Adrenal gland (tissue), 12 donors: ENCODE data around the gene FYN. TPM values are rescaled to one million over a fixed set of nuclear protein-coding genes. Genes with fewer than 3 reads are reported as not detected.

ENCODE experiments used
- DNase-seq, 7 donors: peaks; one replicate each; pipeline ENCODE4 v3.0.0-alpha.2; 2019 to 2020
- H3K27ac ChIP-seq, 5 donors: fragments of 200-600 bp; sonication (generic) in 4 of 5; 1 replicate in 3 of 5; 2 replicates in 2 of 5; pipeline versions ENCODE4 v1.5.1 to v1.8.0; 2016 to 2020; ENCODE audit warnings: mild to moderate bottlenecking in 1 of 5
- H3K27me3 ChIP-seq: fragments of 200-600 bp; 2 replicates; pipeline ENCODE4 v1.8.0; 2021
- H3K36me3 ChIP-seq, 2 donors: fragments of 200-600 bp; replicated peaks in 1 of 2; 1 replicate in 1 of 2; 2 replicates in 1 of 2; pipeline versions ENCODE4 v1.5.1 to v1.8.0; 2018 to 2022
- H3K4me1 ChIP-seq, 2 donors: fragments of 200-600 bp; replicated peaks in 1 of 2; 1 replicate in 1 of 2; 2 replicates in 1 of 2; pipeline versions ENCODE4 v1.5.1 to v1.8.0; 2018 to 2021
- H3K4me3 ChIP-seq, 4 donors: fragments of 200-600 bp; sonication (generic) in 3 of 4; one replicate each; pipeline ENCODE4 v1.5.1; 2016 to 2018
- H3K9me3 ChIP-seq, 3 donors: fragments of 200-600 bp; sonication (generic) in 1 of 3; replicated peaks in 1 of 3; 1 replicate in 2 of 3; 2 replicates in 1 of 3; pipeline versions ENCODE4 v1.5.1 to v1.8.0; 2016 to 2021
- POLR2A ChIP-seq, 2 donors: fragments of 450-650 bp; IDR thresholded peaks; one replicate each; pipeline ENCODE4 v1.6.1; 2017; ENCODE audit warnings: antibody characterized with exemption in 2 of 2, mild to moderate bottlenecking in 2 of 2, moderate library complexity in 1 of 2
- WGBS, 4 donors: extraction: QIAGEN DNeasy Blood & Tissue Kit in 2 of 4; methylation state at CpG; one replicate each; pipeline versions ENCODE4 v1.1.5 to v1.1.7; 2013 to 2017; 5-methylcytosine and 5-hydroxymethylcytosine counted together
- intact Hi-C, 2 donors: fragments of 100-400 bp; cut with DNase I; formaldehyde crosslinking; loops; one replicate each; pipeline versions ENCODE4 v1.14.1 to v1.15.0; 2022 to 2023
- polyA plus RNA-seq, 3 donors: library from polyadenylated mRNA; stranded (reverse); fragments of 200-250 nt in 2 of 3; fragments of 350-450 nt in 1 of 3; fragmentation: Illumina TruSeq in 1 of 3; extraction: RNeasy Lipid Tissue Mini Kit (QIAGEN cat#74804) in 1 of 3; gene quantifications; one replicate each; pipeline ENCODE4 v1.2.3, GENCODE V29; 2013 to 2014
- total RNA-seq, 9 donors: library from RNA; depleted of rRNA in 4 of 9; stranded (reverse); fragments of >200 nt in 4 of 9; fragments of 120-200 nt in 1 of 9; fragmentation: NEBNext Ultra II Directional in 1 of 9; extraction: Animal tissue kit (Norgen Biotek cat#: 25700) in 1 of 9; gene quantifications; one replicate each; pipeline versions ENCODE4 v1.1.0 to v1.2.4, GENCODE V29; 2013 to 2023
- TF ChIP-seq, protein P1 (sequence below), 6 experiments: fragments of 450-650 bp in 4 of 6; fragments of 200-600 bp in 2 of 6; sonication (generic) in 1 of 6; IDR thresholded peaks; 1 replicate in 5 of 6; 2 replicates in 1 of 6; pipeline versions ENCODE4 v1.5.1 to v1.8.0; 2016 to 2021; ENCODE audit warnings: antibody characterized with exemption in 6 of 6, mild to moderate bottlenecking in 2 of 6, moderate library complexity in 1 of 6
- donor health status: healthy with polysubstance abuse.
- donor health status: Bipolar disorder and iron deficiency.
- donor health status: DM: yes; HTN: yes; CAD: no.
- donor health status: DM: no; HTN: no; CAD: no.
- donor health status: DM: no; HTN: no; CAD: no.
- donor health status: DM: yes; HTN: yes; CAD: no.

Gene FYN
- total and polyA plus RNA-seq, 12 donors: 10.7 to 36.5 (median 19.8) TPM

- Histone ChIP-seq H3K27ac (no peak overlapping the region), H3K9me3 (no peaks in the 10 kb centered on the region), H3K4me1 (peaks cover 0 to 5% of the 10 kb centered on the region in 2 donors), H3K36me3 (no peaks in the 10 kb centered on the region), H3K4me3 (no peak overlapping the region), H3K27me3 (no peaks in the 10 kb centered on the region)
- TF ChIP-seq POLR2A (IDR thresholded peaks at IDR 0.05): no peak
- TF ChIP-seq, protein P1, sequence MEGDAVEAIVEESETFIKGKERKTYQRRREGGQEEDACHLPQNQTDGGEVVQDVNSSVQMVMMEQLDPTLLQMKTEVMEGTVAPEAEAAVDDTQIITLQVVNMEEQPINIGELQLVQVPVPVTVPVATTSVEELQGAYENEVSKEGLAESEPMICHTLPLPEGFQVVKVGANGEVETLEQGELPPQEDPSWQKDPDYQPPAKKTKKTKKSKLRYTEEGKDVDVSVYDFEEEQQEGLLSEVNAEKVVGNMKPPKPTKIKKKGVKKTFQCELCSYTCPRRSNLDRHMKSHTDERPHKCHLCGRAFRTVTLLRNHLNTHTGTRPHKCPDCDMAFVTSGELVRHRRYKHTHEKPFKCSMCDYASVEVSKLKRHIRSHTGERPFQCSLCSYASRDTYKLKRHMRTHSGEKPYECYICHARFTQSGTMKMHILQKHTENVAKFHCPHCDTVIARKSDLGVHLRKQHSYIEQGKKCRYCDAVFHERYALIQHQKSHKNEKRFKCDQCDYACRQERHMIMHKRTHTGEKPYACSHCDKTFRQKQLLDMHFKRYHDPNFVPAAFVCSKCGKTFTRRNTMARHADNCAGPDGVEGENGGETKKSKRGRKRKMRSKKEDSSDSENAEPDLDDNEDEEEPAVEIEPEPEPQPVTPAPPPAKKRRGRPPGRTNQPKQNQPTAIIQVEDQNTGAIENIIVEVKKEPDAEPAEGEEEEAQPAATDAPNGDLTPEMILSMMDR (IDR thresholded peaks at IDR 0.05): no peak
- no peak for DNase-seq
- intact Hi-C loops: no loop called here
These were observed 102.2 kb downstream of the FYN start for GRCh38 chr6:111771094-111771432.

DNA sequence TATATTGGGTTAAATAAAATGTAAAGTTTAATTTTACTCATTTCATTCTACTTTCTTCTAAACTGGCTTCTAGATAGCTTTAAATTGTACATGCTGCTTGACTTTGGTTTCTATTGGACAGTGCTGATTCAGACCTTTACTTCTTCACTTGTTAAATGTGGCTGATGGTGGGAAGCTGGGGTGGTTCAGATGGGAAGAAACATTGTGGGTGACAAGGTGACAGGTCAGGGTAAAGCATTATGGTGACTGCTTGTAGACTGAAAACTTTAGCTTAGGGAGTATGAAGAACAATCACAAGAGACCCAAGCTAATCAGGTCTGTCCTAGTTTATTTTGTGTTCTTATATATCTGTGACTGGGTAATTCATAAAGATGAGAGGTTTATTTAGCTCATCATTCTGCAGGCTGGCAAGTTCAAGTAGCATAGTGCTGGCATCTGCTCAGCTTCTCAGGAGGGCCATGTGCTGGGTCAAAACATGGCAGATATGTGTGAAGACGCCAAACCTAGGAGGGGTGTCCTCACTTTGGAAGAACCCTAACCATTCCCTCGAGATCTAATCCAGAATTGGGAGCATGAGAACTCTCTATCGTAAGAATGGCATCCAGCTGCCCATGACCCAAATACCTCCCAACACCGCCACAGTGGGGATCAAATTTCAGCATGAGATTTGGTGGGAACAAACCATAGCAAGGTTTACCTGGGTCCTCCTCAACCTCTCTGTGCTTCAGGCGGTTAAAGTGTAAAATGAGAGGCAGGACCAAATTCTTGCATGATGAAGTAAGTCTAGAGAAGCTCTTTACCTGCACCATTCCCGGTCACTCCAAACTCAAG, 102.8 kb downstream of the FYN start:
- Histone ChIP-seq H3K36me3 (no peaks in the 10 kb centered on the region), H3K9me3 (no peaks in the 10 kb centered on the region), H3K4me3 (no peak overlapping the region), H3K27ac (no peak overlapping the region), H3K4me1 (no peaks in the 10 kb centered on the region), H3K27me3 (no peaks in the 10 kb centered on the region)
- TF ChIP-seq, protein P1 (IDR thresholded peaks at IDR 0.05): no peak
- TF ChIP-seq POLR2A (IDR thresholded peaks at IDR 0.05): no peak
- 89 to 93% (median 93%) methylated on average over 6 of the region's 6 CpGs for WGBS, 4 donors
- DNase-seq: no peak
- intact Hi-C loops: no loop called here

- Histone ChIP-seq H3K36me3 (no peaks in the 10 kb centered on the region), H3K27me3 (no peaks in the 10 kb centered on the region), H3K4me1 (no peaks in the 10 kb centered on the region), H3K9me3 (no peaks in the 10 kb centered on the region), H3K27ac (no peak overlapping the region), H3K4me3 (no peak overlapping the region)
- intact Hi-C loops: no loop called here
- no peak for TF ChIP-seq POLR2A (IDR thresholded peaks at IDR 0.05)
- TF ChIP-seq, protein P1 (IDR thresholded peaks at IDR 0.05): no peak
- no peak for DNase-seq
- 58 to 72% (median 63%) methylated on average over 1 of the region's 1 CpG for WGBS, 4 donors
These were observed 103.7 kb downstream of the FYN start for GRCh38 chr6:111769365-111770152.

GRCh38 chr6:111768431-111768770, 104.9 kb downstream of the FYN start:
- TF ChIP-seq POLR2A (IDR thresholded peaks at IDR 0.05): no peak
- TF ChIP-seq, protein P1 (IDR thresholded peaks at IDR 0.05): no peak
- Histone ChIP-seq H3K36me3 (no peaks in the 10 kb centered on the region), H3K27ac (no peak overlapping the region), H3K4me3 (no peak overlapping the region), H3K9me3 (no peaks in the 10 kb centered on the region), H3K27me3 (no peaks in the 10 kb centered on the region), H3K4me1 (peaks cover 0 to 2% of the 10 kb centered on the region in 2 donors)
- intact Hi-C loops: no loop called here
- DNase-seq: no peak
- WGBS, 4 donors: 74 to 97% (median 95%) methylated on average over 2 of the region's 2 CpGs
